ENCODE measurements around the gene HIPK1.
"Not testable (repeated sequence)": the region's sequence is repeated elsewhere in the genome, so short reads cannot be mapped to it uniquely, and the experiment has no call there.

HIPK1 gene

GRCh38 chr1:114010433-114011184 lies 81.5 kb downstream of the HIPK1 start:
- Histone ChIP-seq H3K9me3 (ENCODE audit: control insufficient read depth in 2 of 2, low read length in 2 of 2) (no peaks in the 10 kb centered on the region), H3K27ac (ENCODE audit: low read length) (no peak overlapping the region), H3K4me3 (ENCODE audit: low read length in 2 of 2) (no peak overlapping the region), H3K4me1 (ENCODE audit: control insufficient read depth, insufficient read depth, low read length) (no peaks in the 10 kb centered on the region), H3K9ac (ENCODE audit: low read length in 2 of 2) (no peak overlapping the region), H3K36me3 (ENCODE audit: control insufficient read depth in 2 of 2, insufficient read depth in 2 of 2, low read length in 2 of 2) (no peaks in the 10 kb centered on the region), H3K27me3 (ENCODE audit: control insufficient read depth in 1 of 2, insufficient read depth in 2 of 2, low read length in 2 of 2) (peaks cover 0 to 2% of the 10 kb centered on the region in 2 donors)

GRCh38 chr1:114011796-114012195 lies 82.7 kb downstream of the HIPK1 start:
- no peak overlapping the region for H3K9ac ChIP-seq (ENCODE audit: low read length in 2 of 2)

GRCh38 chr1:114015075-114015474 lies 86.0 kb downstream of the HIPK1 start:
- Histone ChIP-seq H3K36me3 (ENCODE audit: control insufficient read depth in 2 of 2, insufficient read depth in 2 of 2, low read length in 2 of 2) (no peaks in the 10 kb centered on the region), H3K27me3 (ENCODE audit: control insufficient read depth in 1 of 2, insufficient read depth in 2 of 2, low read length in 2 of 2) (peaks cover 0 to 2% of the 10 kb centered on the region in 2 donors), H3K27ac (ENCODE audit: low read length) (no peak overlapping the region), H3K4me1 (ENCODE audit: control insufficient read depth, insufficient read depth, low read length) (no peaks in the 10 kb centered on the region), H3K4me3 (ENCODE audit: low read length in 2 of 2) (no peak overlapping the region), H3K9ac (ENCODE audit: low read length in 2 of 2) (no peak overlapping the region), H3K9me3 (ENCODE audit: control insufficient read depth in 2 of 2, low read length in 2 of 2) (no peaks in the 10 kb centered on the region)

More at GRCh38 chr1:114011796-114012195, 82.7 kb downstream of the HIPK1 start:
- no peaks in the 10 kb centered on the region for H3K4me1 ChIP-seq (ENCODE audit: control insufficient read depth, insufficient read depth, low read length)
- H3K36me3 ChIP-seq (ENCODE audit: control insufficient read depth in 2 of 2, insufficient read depth in 2 of 2, low read length in 2 of 2): no peaks in the 10 kb centered on the region
- peaks cover 0 to 2% of the 10 kb centered on the region in 2 donors for H3K27me3 ChIP-seq (ENCODE audit: control insufficient read depth in 1 of 2, insufficient read depth in 2 of 2, low read length in 2 of 2)
- H3K9me3 ChIP-seq (ENCODE audit: control insufficient read depth in 2 of 2, low read length in 2 of 2): no peaks in the 10 kb centered on the region
- no peak overlapping the region for H3K4me3 ChIP-seq (ENCODE audit: low read length in 2 of 2)
- no peak overlapping the region for H3K27ac ChIP-seq (ENCODE audit: low read length)

GRCh38 chr1:114019724-114020123 lies 90.6 kb downstream of the HIPK1 start:
- H3K27me3 ChIP-seq (ENCODE audit: control insufficient read depth in 1 of 2, insufficient read depth in 2 of 2, low read length in 2 of 2); H3K27ac ChIP-seq (ENCODE audit: low read length); H3K9ac ChIP-seq (ENCODE audit: low read length in 2 of 2); H3K4me1 ChIP-seq (ENCODE audit: control insufficient read depth, insufficient read depth, low read length); H3K36me3 ChIP-seq (ENCODE audit: control insufficient read depth in 2 of 2, insufficient read depth in 2 of 2, low read length in 2 of 2); H3K9me3 ChIP-seq (ENCODE audit: control insufficient read depth in 2 of 2, low read length in 2 of 2); H3K4me3 ChIP-seq (ENCODE audit: low read length in 2 of 2): not testable (repeated sequence)

DNA sequence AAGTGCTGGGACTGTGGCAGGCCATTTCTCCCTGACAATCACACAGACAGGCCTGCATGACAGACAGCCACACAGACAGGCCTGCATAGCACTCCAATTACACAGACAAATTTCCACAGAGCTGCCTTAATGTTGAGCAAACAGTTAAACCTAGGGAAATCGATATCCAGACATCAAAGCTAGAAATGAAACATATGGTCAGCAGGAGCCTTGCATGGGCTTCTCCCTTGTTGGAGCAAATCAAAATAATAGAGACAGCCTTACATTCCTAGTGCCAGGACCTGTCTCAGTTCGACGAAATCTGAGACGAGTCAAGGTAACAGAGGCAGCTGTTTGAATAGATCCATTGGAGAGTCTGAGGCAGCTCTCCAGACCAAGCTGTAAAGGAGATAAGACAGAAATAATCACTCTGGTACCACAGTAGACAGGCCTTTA lies 92.6 kb downstream of the HIPK1 start:
- no peak overlapping the region for H3K4me3 ChIP-seq (ENCODE audit: low read length in 2 of 2)
- no peak overlapping the region for H3K27ac ChIP-seq (ENCODE audit: low read length)
- no peaks in the 10 kb centered on the region for H3K9me3 ChIP-seq (ENCODE audit: control insufficient read depth in 2 of 2, low read length in 2 of 2)

DNA sequence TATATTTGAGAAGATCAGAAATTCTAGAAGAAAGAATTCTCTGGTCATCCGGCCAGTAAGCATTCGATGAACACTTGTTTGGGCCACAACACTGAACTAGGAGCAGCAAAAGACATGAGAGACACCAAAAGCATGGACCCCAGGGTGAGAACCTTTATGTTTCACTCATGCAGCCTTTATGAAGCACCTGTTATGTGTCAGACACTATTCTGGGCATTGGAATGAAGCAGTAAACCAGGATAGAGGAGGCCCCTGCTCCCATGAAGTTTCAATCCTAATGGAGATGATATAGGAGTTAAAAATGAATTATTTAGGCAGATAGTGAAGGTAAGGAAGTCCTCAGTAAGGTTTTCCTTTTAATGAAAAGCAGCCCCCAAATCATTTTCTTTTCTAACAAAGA lies 93.8 kb downstream of the HIPK1 start:
- H3K4me1 ChIP-seq (ENCODE audit: control insufficient read depth, insufficient read depth, low read length): no peaks in the 10 kb centered on the region
- no peaks in the 10 kb centered on the region for H3K27me3 ChIP-seq (ENCODE audit: control insufficient read depth in 1 of 2, insufficient read depth in 2 of 2, low read length in 2 of 2)
- no peaks in the 10 kb centered on the region for H3K36me3 ChIP-seq (ENCODE audit: control insufficient read depth in 2 of 2, insufficient read depth in 2 of 2, low read length in 2 of 2)
- no peak overlapping the region for H3K27ac ChIP-seq (ENCODE audit: low read length)
- no peak overlapping the region for H3K4me3 ChIP-seq (ENCODE audit: low read length in 2 of 2)
- H3K9ac ChIP-seq (ENCODE audit: low read length in 2 of 2): no peak overlapping the region
- no peaks in the 10 kb centered on the region for H3K9me3 ChIP-seq (ENCODE audit: control insufficient read depth in 2 of 2, low read length in 2 of 2)

More for the DNA sequence above, 92.6 kb downstream of the HIPK1 start:
- Histone ChIP-seq H3K9ac (ENCODE audit: low read length in 2 of 2) (no peak overlapping the region), H3K36me3 (ENCODE audit: control insufficient read depth in 2 of 2, insufficient read depth in 2 of 2, low read length in 2 of 2) (no peaks in the 10 kb centered on the region), H3K27me3 (ENCODE audit: control insufficient read depth in 1 of 2, insufficient read depth in 2 of 2, low read length in 2 of 2) (no peaks in the 10 kb centered on the region), H3K4me1 (ENCODE audit: control insufficient read depth, insufficient read depth, low read length) (no peaks in the 10 kb centered on the region)

DNA sequence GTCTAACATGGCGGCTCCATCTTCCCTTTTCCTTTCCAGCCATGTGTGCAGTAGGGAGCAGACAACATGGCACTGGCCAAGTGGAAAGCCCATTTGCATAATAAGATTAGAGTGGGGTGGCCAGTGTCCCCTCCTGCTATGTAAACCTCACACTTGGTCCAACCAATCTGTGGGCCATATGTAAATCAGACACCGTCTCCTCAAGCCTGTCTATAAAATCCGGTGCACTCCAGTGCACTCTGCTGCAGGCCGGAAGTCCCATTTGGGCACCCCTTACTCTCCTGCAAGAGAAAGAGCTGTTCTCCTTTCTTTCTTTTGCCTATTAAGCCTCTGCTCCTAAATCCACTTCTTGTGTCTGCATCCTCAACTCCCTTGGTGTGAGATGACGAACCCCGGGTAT lies 94.3 kb downstream of the HIPK1 start:
- Histone ChIP-seq H3K4me3 (ENCODE audit: low read length in 2 of 2) (no peak overlapping the region), H3K36me3 (ENCODE audit: control insufficient read depth in 2 of 2, insufficient read depth in 2 of 2, low read length in 2 of 2) (no peaks in the 10 kb centered on the region), H3K9me3 (ENCODE audit: control insufficient read depth in 2 of 2, low read length in 2 of 2) (no peaks in the 10 kb centered on the region), H3K27me3 (ENCODE audit: control insufficient read depth in 1 of 2, insufficient read depth in 2 of 2, low read length in 2 of 2) (no peaks in the 10 kb centered on the region), H3K9ac (ENCODE audit: low read length in 2 of 2) (no peak overlapping the region), H3K27ac (ENCODE audit: low read length) (no peak overlapping the region), H3K4me1 (ENCODE audit: control insufficient read depth, insufficient read depth, low read length) (no peaks in the 10 kb centered on the region)

GRCh38 chr1:114024049-114024448 lies 94.9 kb downstream of the HIPK1 start:
- H3K36me3 ChIP-seq (ENCODE audit: control insufficient read depth in 2 of 2, insufficient read depth in 2 of 2, low read length in 2 of 2): no peaks in the 10 kb centered on the region
- no peak overlapping the region for H3K27ac ChIP-seq (ENCODE audit: low read length)
- no peak overlapping the region for H3K4me3 ChIP-seq (ENCODE audit: low read length in 2 of 2)
- no peak overlapping the region for H3K9ac ChIP-seq (ENCODE audit: low read length in 2 of 2)
- no peaks in the 10 kb centered on the region for H3K27me3 ChIP-seq (ENCODE audit: control insufficient read depth in 1 of 2, insufficient read depth in 2 of 2, low read length in 2 of 2)
- H3K9me3 ChIP-seq (ENCODE audit: control insufficient read depth in 2 of 2, low read length in 2 of 2): no peaks in the 10 kb centered on the region
- no peaks in the 10 kb centered on the region for H3K4me1 ChIP-seq (ENCODE audit: control insufficient read depth, insufficient read depth, low read length)

DNA sequence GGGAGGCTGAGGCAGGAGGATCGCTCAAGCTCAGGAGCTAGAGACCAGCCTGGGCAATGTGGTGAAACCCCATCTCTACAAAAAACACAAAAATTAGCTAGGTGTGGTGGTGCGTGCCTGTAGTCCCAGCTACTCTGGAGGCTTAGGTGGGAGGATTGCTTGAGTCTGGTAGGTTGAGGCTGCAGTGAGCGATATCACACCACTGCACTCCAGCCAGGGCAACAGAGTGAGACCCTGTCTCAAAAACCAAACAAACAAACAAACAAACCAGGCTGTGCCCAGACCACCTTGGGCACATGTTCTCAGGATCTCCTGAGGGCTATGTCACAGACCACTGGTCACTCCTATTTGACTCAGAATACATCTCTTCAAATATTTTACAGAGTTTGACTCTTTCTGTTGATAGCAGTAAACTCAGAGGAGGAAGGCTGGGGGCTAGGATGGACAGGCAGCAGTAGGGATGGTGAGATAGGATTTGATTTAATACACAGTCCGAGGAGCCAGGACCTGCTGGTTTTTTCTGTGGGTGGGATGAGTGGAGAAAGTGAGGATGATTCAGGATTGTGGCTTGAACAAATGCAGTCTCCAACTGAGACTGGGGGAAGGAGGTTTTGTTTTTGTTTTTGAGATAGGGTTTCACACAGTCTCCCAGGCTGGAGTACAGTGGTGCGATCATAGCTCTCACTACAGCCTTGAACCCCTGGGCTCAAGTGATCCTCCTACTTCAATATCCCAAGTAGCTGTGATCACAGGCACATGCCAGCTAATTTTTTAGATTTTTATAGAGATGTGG lies 96.7 kb downstream of the HIPK1 start:
- Histone ChIP-seq H3K9me3 (ENCODE audit: control insufficient read depth in 2 of 2, low read length in 2 of 2) (no peaks in the 10 kb centered on the region), H3K27ac (ENCODE audit: low read length) (no peak overlapping the region), H3K4me1 (ENCODE audit: control insufficient read depth, insufficient read depth, low read length) (no peaks in the 10 kb centered on the region), H3K36me3 (ENCODE audit: control insufficient read depth in 2 of 2, insufficient read depth in 2 of 2, low read length in 2 of 2) (no peaks in the 10 kb centered on the region), H3K27me3 (ENCODE audit: control insufficient read depth in 1 of 2, insufficient read depth in 2 of 2, low read length in 2 of 2) (no peaks in the 10 kb centered on the region), H3K4me3 (ENCODE audit: low read length in 2 of 2) (no peak overlapping the region), H3K9ac (ENCODE audit: low read length in 2 of 2) (no peak overlapping the region)

GRCh38 chr1:114026797-114027196 lies 97.7 kb downstream of the HIPK1 start:
- H3K27me3 ChIP-seq (ENCODE audit: control insufficient read depth in 1 of 2, insufficient read depth in 2 of 2, low read length in 2 of 2): no peaks in the 10 kb centered on the region
- no peak overlapping the region for H3K4me3 ChIP-seq (ENCODE audit: low read length in 2 of 2)
- H3K36me3 ChIP-seq (ENCODE audit: control insufficient read depth in 2 of 2, insufficient read depth in 2 of 2, low read length in 2 of 2): no peaks in the 10 kb centered on the region
- H3K27ac ChIP-seq (ENCODE audit: low read length): no peak overlapping the region
- H3K9me3 ChIP-seq (ENCODE audit: control insufficient read depth in 2 of 2, low read length in 2 of 2): no peaks in the 10 kb centered on the region
- no peak overlapping the region for H3K9ac ChIP-seq (ENCODE audit: low read length in 2 of 2)
- no peaks in the 10 kb centered on the region for H3K4me1 ChIP-seq (ENCODE audit: control insufficient read depth, insufficient read depth, low read length)

Measured in stomach smooth muscle (tissue), 2 donors.